ENCODE data around the gene OR4B1. TPM values are rescaled to one million over a fixed set of nuclear protein-coding genes. Genes with fewer than 3 reads are reported as not detected.
A peak's percentile ranks its signal among the peaks of the same experiment; 100 is the strongest.

OR4B1 gene, protein sequence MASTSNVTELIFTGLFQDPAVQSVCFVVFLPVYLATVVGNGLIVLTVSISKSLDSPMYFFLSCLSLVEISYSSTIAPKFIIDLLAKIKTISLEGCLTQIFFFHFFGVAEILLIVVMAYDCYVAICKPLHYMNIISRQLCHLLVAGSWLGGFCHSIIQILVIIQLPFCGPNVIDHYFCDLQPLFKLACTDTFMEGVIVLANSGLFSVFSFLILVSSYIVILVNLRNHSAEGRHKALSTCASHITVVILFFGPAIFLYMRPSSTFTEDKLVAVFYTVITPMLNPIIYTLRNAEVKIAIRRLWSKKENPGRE
- not detected in 2 replicates for total RNA-seq (2014; rRNA removed)
- not detected for Bru-seq, nascent RNA
- BruChase-seq, experiment 1, labeled RNA remaining after a 6-hour chase = percentile 37 among the genes with signal in this experiment
- percentile 22 among the genes with signal in this experiment for BruChase-seq, experiment 2, labeled RNA remaining after a 2-hour chase
- long read RNA-seq = 0 reads

DNA sequence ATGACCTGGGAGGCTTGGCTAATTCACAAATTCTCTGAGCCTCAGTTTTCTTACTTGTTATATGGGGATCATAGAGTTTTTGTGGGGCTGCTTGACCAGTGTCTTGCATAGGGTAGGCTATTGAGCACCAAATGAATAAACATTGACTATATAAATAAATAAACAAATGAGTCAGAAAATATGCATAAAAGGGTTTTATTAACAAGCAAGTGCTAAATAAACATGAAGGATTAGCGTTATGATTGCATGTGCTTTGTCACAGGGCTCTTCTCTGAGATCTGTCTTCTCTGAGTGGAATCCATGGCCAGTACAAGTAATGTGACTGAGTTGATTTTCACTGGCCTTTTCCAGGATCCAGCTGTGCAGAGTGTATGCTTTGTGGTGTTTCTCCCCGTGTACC, at the start of gene OR4B1:
Gene OR4B1, plus strand, starts transcription at position 301 of the 400 bp plus-strand sequence. Its CDS starts 0 bp downstream, at position 301.
- Histone ChIP-seq H2AFZ (ENCODE audit: low read length) (no peak within 1 kb of the TSS), H3F3A (ENCODE audit: low read length, unreplicated experiment) (no peaks in the 10 kb centered on the region), H3K4me2 (ENCODE audit: low read length) (no peak within 1 kb of the TSS), H4K20me1 (ENCODE audit: low read length) (no peaks in the 10 kb centered on the region), H3K79me2 (ENCODE audit: low read length) (no peaks in the 10 kb centered on the region), H3K36me3 (ENCODE audit: low read depth, low read length) (no peaks in the 10 kb centered on the region), H3K27ac (ENCODE audit: low read length) (no peak within 1 kb of the TSS), H3K9me2 (replicated peaks; ENCODE audit: low read length) (no peaks in the 10 kb centered on the region), H3K9ac (ENCODE audit: low read length) (no peak within 1 kb of the TSS), H3K9me3 (ENCODE audit: low read length) (no peaks in the 10 kb centered on the region), H3K4me3 (ENCODE audit: low read length) (no peak within 1 kb of the TSS), H3K27me3 (ENCODE audit: low read length) (no peaks in the 10 kb centered on the region), H3K4me1 (ENCODE audit: insufficient read depth, low read length) (no peaks in the 10 kb centered on the region)
- POLR2A ChIA-PET (ENCODE audit: unreplicated experiment) = no interaction called here
- no peak for ATAC-seq
- CTCF ChIA-PET = no interaction called here
- BruUV-seq (replicated peaks) = no TSS peak
- intact Hi-C loops (cut with micrococcal nuclease) = no loop called here
- no peak for DNase-seq
- no peak for TF ChIP-seq EZH2phosphoT487 (IDR thresholded peaks at IDR 0.05; ENCODE audit: borderline replicate concordance, low read length)
- no peak for TF ChIP-seq EZH2 (IDR thresholded peaks at IDR 0.05; ENCODE audit: low read length, unreplicated experiment)
- TF ChIP-seq, protein P1, sequence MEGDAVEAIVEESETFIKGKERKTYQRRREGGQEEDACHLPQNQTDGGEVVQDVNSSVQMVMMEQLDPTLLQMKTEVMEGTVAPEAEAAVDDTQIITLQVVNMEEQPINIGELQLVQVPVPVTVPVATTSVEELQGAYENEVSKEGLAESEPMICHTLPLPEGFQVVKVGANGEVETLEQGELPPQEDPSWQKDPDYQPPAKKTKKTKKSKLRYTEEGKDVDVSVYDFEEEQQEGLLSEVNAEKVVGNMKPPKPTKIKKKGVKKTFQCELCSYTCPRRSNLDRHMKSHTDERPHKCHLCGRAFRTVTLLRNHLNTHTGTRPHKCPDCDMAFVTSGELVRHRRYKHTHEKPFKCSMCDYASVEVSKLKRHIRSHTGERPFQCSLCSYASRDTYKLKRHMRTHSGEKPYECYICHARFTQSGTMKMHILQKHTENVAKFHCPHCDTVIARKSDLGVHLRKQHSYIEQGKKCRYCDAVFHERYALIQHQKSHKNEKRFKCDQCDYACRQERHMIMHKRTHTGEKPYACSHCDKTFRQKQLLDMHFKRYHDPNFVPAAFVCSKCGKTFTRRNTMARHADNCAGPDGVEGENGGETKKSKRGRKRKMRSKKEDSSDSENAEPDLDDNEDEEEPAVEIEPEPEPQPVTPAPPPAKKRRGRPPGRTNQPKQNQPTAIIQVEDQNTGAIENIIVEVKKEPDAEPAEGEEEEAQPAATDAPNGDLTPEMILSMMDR (conservative IDR thresholded peaks at IDR 0.05; ENCODE audit: low read depth, low read length) = no peak

DNA sequence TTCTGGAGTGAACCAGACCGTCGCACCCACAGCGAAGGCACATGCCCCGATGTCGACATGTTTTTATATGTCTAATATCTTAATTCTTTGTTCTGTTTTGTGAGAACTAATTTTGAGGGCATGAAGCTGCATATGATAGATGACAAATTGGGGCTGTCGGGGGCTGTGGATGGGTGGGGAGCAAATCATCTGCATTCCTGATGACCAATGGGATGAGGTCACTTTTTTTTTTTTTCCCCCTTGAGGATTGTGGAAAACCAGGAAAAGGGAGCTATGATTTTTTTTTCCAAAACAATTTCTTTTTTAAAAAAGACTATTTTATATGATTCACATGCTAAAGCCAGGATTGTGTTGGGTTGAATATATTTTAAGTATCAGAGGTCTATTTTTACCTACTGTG, 49.2 kb upstream of the OR4B1 start:
- Histone ChIP-seq H3K27me3 (ENCODE audit: low read length) (no peaks in the 10 kb centered on the region), H3K36me3 (ENCODE audit: low read depth, low read length) (peaks cover 11% of the 10 kb centered on the region; the same call in 1 of the 2 replicates), H3K4me2 (ENCODE audit: low read length) (no peak overlapping the region), H2AFZ (ENCODE audit: low read length) (no peak overlapping the region), H3K9ac (ENCODE audit: low read length) (no peak overlapping the region), H3F3A (ENCODE audit: low read length, unreplicated experiment) (no peaks in the 10 kb centered on the region), H3K79me2 (ENCODE audit: low read length) (no peaks in the 10 kb centered on the region), H3K4me3 (ENCODE audit: low read length) (no peak overlapping the region), H4K20me1 (ENCODE audit: low read length) (no peaks in the 10 kb centered on the region), H3K4me1 (ENCODE audit: insufficient read depth, low read length) (peaks cover 6% of the 10 kb centered on the region; the same call in 1 of the 2 replicates), H3K27ac (ENCODE audit: low read length) (no peak overlapping the region), H3K9me2 (replicated peaks; ENCODE audit: low read length) (no peaks in the 10 kb centered on the region), H3K9me3 (ENCODE audit: low read length) (no peaks in the 10 kb centered on the region)
- CTCF ChIA-PET = no interaction called here
- DNase-seq = no peak
- TF ChIP-seq EZH2phosphoT487 (IDR thresholded peaks at IDR 0.05; ENCODE audit: borderline replicate concordance, low read length) (no peak), EZH2 (IDR thresholded peaks at IDR 0.05; ENCODE audit: low read length, unreplicated experiment) (no peak)
- TF ChIP-seq, protein P1 (conservative IDR thresholded peaks at IDR 0.05; ENCODE audit: low read depth, low read length) = no peak
- POLR2A ChIA-PET (ENCODE audit: unreplicated experiment) = no interaction called here
- intact Hi-C loops (cut with micrococcal nuclease) = no loop called here
- BruUV-seq (replicated peaks) = no TSS peak
- no peak for ATAC-seq

DNA sequence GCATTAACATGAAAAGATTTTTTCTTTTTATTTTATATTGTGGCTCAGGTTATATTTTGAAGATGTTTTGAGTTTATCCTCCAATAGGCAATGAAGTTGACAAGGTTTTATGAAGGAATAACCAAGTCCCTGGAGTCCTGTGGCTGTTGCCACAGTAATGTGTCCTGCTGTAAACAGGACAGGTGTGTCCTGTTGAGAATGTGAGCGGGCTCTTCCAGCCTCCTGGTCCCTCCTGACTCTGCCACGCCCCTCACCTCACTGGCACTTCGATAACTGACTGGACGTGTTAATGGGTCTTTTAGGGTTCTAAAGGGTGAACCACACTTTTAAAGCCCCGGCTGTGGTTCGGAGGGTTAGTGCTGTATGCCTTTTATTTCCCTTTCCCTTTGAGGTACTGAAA, 47.8 kb upstream of the OR4B1 start:
- no peak overlapping the region for H3K4me3 ChIP-seq (ENCODE audit: low read length)
- intact Hi-C loops (cut with micrococcal nuclease) = no loop called here
- H3K4me1 ChIP-seq (ENCODE audit: insufficient read depth, low read length) = peaks cover 6% of the 10 kb centered on the region; the same call in 1 of the 2 replicates
- ChIA-PET CTCF (no interaction called here), POLR2A (ENCODE audit: unreplicated experiment) (no interaction called here)
- TF ChIP-seq EZH2 (IDR thresholded peaks at IDR 0.05; ENCODE audit: low read length, unreplicated experiment) = no peak
- TF ChIP-seq EZH2phosphoT487 (IDR thresholded peaks at IDR 0.05; ENCODE audit: borderline replicate concordance, low read length) = no peak
- H3K79me2 ChIP-seq (ENCODE audit: low read length) = no peaks in the 10 kb centered on the region
- no peak overlapping the region for H2AFZ ChIP-seq (ENCODE audit: low read length)
- no peak overlapping the region for H3K27ac ChIP-seq (ENCODE audit: low read length)
- ATAC-seq (no peak), DNase-seq (no peak)
- H3K9ac ChIP-seq (ENCODE audit: low read length) = no peak overlapping the region
- no peaks in the 10 kb centered on the region for H3F3A ChIP-seq (ENCODE audit: low read length, unreplicated experiment)
- H3K9me3 ChIP-seq (ENCODE audit: low read length) = no peaks in the 10 kb centered on the region
- H3K36me3 ChIP-seq (ENCODE audit: low read depth, low read length) = peaks cover 11% of the 10 kb centered on the region; the same call in 1 of the 2 replicates
- no peaks in the 10 kb centered on the region for H3K9me2 ChIP-seq (replicated peaks; ENCODE audit: low read length)
- no peaks in the 10 kb centered on the region for H3K27me3 ChIP-seq (ENCODE audit: low read length)
- no peaks in the 10 kb centered on the region for H4K20me1 ChIP-seq (ENCODE audit: low read length)
- no peak overlapping the region for H3K4me2 ChIP-seq (ENCODE audit: low read length)
- no TSS peak for BruUV-seq (replicated peaks)
